ENCODE results near the gene WDR72. TPM values are rescaled to one million over a fixed set of nuclear protein-coding genes. Genes with fewer than 3 reads are reported as not detected.
"Not testable (repeated sequence)": the region's sequence is repeated elsewhere in the genome, so short reads cannot be mapped to it uniquely, and the experiment has no call there.

The WDR72 gene
- total RNA-seq, 1 experiment from 2014 or later: 12.3 TPM

DNA sequence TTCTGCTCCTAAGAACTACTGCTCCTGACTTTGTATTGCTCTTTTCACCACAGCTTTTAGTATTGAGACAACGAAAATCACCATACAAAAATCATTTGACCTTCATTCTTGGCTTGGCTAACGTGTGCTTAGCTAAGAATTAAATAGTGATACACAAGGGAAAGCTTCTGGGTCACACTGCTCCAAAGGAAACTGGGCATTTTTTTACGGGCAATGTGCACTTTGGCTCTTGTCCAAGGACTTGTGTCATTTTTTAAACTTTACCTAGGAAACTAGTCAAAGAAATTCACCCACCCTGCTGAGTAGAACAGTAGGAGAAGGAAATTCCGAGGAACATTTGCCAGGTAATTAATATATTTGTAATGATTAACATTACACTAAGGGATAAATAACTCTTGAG, 19.8 kb downstream of the WDR72 start:
- DNase-seq: no peak
- Histone ChIP-seq H3K27me3 (ENCODE audit: control insufficient read depth, insufficient read depth, low read length) (no peaks in the 10 kb centered on the region), H3K36me3 (replicated peaks; ENCODE audit: control insufficient read depth, insufficient read depth, low read length) (no peaks in the 10 kb centered on the region), H3K4me3 (ENCODE audit: insufficient read depth, low read depth, low read length) (no peak overlapping the region)

DNA sequence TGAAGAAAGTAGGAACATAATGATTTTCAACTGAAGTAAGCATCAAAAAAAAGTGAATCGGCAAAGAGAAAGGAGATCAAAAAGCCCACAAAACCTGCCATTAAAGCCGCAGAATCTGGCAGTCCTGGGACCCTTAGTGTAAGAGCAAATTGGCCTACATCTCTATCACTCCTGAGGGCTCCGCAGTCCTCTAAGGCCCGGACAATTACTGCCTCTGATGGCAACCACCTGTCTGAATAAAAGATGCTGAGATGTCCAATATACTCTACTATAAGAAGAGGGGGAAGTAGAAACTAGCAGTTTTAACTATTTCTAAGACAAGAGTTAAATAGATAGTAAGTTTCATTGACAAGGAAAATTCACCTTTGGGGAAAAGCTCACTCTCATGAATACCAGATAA, 20.3 kb downstream of the WDR72 start:
- H3K4me3 ChIP-seq (ENCODE audit: insufficient read depth, low read depth, low read length): no peak overlapping the region
- no peaks in the 10 kb centered on the region for H3K27me3 ChIP-seq (ENCODE audit: control insufficient read depth, insufficient read depth, low read length)
- no peak for DNase-seq
- H3K36me3 ChIP-seq (replicated peaks; ENCODE audit: control insufficient read depth, insufficient read depth, low read length): no peaks in the 10 kb centered on the region

DNA sequence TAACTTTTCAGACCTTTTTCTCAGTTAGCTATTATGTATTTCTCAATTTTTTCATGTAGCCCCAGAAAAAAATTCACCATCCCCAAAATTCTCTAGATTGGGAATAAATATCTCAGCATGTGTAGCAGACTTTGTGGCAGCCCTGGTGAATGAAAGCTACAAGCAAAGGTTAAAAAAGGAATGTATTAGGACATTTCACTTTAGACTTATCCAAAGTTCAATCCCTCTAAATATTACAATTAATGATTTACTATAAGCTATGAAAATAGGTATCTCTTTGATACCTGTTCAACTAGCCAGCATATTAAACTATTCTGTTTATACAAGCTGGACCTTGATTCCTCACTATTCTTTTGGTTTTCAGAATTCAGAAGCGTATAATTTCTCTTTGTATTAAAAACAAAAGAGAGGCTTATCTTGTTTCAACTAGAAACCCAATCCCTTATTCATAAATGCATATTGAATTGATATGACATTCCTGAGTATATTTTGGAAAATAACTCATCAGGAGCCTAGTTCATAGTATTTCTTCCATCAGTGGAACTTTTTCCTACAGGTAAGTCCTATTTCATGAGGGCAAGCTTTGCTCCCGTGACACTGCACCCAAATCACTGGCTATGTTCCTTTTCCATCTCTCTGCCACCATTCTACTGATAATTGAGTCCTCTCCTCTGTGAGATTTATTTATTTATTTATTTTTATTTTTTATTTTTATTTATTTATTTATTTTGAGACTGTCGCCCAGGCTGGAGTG, 38.0 kb downstream of the WDR72 start:
- Histone ChIP-seq H3K36me3 (replicated peaks; ENCODE audit: control insufficient read depth, insufficient read depth, low read length) (no peaks in the 10 kb centered on the region), H3K4me3 (ENCODE audit: insufficient read depth, low read depth, low read length) (no peak overlapping the region), H3K27me3 (ENCODE audit: control insufficient read depth, insufficient read depth, low read length) (no peaks in the 10 kb centered on the region)
- no peak for DNase-seq

DNA sequence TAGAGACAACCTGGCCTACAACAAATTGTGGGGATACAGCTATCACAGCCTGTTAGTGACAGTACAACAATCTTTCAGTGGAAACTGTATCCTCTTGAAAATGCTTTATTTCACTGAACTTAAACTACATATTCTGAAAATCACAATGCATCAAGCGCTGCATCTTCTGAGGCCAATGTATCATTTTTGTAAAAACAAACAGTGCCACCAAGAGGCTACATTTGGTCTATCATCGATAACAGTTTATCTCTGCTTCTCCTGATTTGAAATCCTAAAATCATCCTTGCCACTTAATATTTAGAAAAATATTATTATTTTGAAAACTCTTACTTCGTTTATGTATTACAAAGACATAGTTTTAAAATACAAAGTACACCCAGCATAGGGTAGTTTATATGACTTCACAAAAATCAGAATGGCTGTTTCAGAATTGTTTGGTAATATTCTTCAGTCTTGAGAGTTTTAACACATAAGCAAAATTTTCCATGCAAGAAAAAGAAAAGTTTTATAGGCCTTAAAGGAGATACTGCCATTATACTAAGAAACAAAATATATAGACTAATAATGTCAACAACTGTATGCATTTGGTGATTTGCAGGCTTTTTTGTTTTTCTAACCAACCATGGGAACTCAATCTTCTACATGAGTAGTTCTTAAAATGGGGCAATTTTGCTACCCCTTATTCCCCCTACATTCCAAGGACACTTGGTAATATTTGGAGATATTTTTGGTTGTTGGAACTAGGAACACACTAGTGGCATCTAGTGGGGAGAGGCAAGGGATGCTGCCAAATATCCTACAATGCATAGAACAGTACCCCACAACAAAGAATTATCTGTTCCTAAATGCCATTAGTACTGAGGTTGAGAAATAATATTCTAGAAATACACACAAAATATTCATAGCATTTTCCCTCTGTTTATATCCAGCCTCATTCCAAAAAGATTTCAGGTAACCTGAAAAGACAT, 42.3 kb downstream of the WDR72 start:
- Histone ChIP-seq H3K27me3 (ENCODE audit: control insufficient read depth, insufficient read depth, low read length) (no peaks in the 10 kb centered on the region), H3K36me3 (replicated peaks; ENCODE audit: control insufficient read depth, insufficient read depth, low read length) (no peaks in the 10 kb centered on the region)
- no peak for DNase-seq

DNA sequence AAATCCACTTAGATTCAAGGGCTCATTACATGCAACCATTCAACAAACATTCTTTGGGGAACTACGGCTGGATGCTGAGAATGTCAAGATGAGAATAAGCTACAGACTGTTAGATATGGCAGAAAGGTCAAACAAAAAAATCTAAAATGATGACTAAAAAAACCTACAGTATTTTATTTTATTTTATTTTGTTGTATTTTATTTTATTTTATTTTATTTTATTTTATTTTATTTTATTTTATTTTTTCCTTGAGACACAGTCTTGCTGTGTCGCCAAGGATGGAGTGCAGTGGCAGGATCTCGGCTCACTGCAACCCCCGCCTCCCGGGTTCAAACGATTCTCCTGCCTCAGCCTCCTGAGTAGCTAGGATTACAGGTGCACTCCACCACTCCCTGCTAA, 46.2 kb downstream of the WDR72 start:
- H3K36me3 ChIP-seq (replicated peaks; ENCODE audit: control insufficient read depth, insufficient read depth, low read length): no peaks in the 10 kb centered on the region
- DNase-seq: no peak
- no peak overlapping the region for H3K4me3 ChIP-seq (ENCODE audit: insufficient read depth, low read depth, low read length)
- H3K27me3 ChIP-seq (ENCODE audit: control insufficient read depth, insufficient read depth, low read length): no peaks in the 10 kb centered on the region

More for the DNA sequence above, 42.3 kb downstream of the WDR72 start:
- H3K4me3 ChIP-seq (ENCODE audit: insufficient read depth, low read depth, low read length): no peak overlapping the region

DNA sequence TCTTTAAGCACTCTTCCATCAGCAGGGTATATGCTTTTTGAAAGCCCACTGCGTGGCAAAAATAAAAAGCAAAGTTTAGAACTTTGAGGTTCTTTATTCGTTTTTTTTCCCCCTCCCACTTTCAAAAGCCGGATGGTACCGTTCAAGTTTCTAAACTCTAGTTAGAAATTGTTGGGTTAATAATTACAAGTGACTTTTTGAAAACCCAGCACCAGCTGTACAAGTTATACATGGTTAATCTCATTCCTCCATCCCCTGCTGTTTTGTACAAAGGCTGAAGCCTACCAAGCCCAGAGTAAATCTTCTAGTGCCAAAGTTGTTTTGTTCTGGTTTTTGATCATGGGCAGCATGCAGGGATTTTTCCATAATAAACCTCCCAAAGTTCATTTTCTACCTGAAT, 48.6 kb downstream of the WDR72 start:
- Histone ChIP-seq H3K27me3 (ENCODE audit: control insufficient read depth, insufficient read depth, low read length) (no peaks in the 10 kb centered on the region), H3K4me3 (ENCODE audit: insufficient read depth, low read depth, low read length) (no peak overlapping the region), H3K36me3 (replicated peaks; ENCODE audit: control insufficient read depth, insufficient read depth, low read length) (no peaks in the 10 kb centered on the region)
- DNase-seq: no peak

DNA sequence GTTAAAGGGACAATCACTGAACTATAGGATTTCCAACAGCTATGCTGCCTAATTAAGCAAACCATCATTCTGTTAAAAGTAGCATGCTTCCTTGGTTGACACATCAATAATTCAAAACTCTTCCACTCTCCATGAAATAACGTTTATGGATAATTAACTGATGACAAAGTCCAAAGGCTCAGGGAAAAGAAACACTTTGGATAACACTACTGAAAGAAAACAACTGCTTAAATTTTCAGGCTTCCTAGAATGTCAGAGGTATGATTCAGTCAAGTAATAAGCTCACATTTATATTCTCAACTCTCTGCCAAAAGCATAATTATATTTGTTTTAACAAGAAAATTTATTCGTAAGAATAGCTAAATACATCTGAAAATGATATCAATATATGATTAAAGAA, 49.6 kb downstream of the WDR72 start:
- H3K27me3 ChIP-seq (ENCODE audit: control insufficient read depth, insufficient read depth, low read length): no peaks in the 10 kb centered on the region
- no peak for DNase-seq
- no peak overlapping the region for H3K4me3 ChIP-seq (ENCODE audit: insufficient read depth, low read depth, low read length)
- no peaks in the 10 kb centered on the region for H3K36me3 ChIP-seq (replicated peaks; ENCODE audit: control insufficient read depth, insufficient read depth, low read length)

DNA sequence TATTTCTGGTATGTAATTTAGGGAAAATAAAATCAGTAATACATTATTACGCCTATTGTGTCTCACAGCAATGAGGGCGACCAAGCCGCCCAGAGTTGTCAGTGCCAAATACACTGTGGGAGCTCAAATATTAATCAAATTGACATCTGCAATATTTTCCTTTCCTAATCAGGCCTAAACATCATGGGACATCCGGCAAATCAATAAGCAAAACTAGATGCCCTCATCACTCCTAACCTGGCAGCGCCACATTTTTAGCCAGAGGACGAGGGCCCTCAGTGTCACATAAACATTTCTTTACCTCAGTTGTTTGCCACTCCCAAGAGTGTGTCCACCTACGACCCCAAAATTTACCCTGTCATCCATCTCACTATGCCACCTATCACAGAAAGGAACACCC, 64.1 kb downstream of the WDR72 start:
- no peaks in the 10 kb centered on the region for H3K27me3 ChIP-seq (ENCODE audit: control insufficient read depth, insufficient read depth, low read length)
- no peak for DNase-seq
- no peaks in the 10 kb centered on the region for H3K36me3 ChIP-seq (replicated peaks; ENCODE audit: control insufficient read depth, insufficient read depth, low read length)
- H3K4me3 ChIP-seq (ENCODE audit: insufficient read depth, low read depth, low read length): no peak overlapping the region

DNA sequence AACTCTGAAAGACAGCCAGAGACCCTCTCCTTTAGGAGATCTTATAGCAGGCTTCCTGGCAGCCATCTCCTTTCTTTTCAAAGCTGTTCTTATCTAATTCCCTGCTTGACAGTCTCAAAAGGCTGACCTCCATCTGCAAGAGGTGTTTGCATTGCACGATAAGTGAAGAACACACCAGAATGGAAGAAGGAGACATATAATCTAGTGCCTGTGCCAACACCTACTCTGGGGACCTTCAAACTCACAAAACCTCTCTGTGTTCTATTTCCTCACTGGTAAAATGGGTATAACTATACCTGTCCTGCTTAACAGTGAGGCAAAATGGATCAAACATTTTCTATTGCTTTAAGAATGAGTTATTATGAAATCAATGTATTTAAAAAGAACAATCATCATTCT, 65.0 kb downstream of the WDR72 start:
- Histone ChIP-seq H3K36me3 (replicated peaks; ENCODE audit: control insufficient read depth, insufficient read depth, low read length) (no peaks in the 10 kb centered on the region), H3K4me3 (ENCODE audit: insufficient read depth, low read depth, low read length) (no peak overlapping the region), H3K27me3 (ENCODE audit: control insufficient read depth, insufficient read depth, low read length) (no peaks in the 10 kb centered on the region)
- no peak for DNase-seq

DNA sequence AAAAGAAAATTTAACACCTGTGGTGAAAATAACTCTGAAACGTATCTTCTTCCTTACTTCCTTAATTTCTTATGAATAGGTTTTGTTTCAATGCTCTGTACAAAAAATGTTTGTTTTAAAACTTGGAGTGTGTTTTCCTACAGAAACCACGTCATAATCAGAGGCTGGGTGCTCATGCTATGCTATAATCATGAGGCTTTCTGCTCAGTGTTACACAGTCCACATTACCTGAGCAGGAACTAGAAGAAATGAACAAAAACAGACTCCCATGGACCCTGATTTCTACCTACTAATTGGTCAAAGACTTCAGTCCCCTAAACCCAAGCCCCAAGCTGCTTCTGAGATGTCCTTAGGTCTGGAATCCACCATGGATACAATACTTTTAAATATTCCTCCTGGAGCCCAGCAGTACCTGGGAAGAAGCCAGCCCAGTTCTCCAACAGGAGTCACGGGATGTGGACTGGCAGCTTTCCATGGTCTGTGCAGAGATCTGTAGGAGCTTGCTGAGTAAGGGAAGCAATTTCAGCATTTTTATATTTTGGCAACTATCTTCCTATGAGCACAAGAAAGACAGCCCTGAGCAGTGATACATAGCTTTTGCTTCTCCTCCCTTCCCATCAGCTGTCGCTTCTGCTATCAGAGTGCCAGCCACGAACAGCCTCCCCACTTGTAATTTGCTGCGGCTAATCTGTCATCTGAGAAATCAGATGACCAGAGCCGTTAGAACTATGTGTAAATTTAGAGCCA, 65.6 kb downstream of the WDR72 start:
- H3K36me3 ChIP-seq (replicated peaks; ENCODE audit: control insufficient read depth, insufficient read depth, low read length): no peaks in the 10 kb centered on the region
- H3K4me3 ChIP-seq (ENCODE audit: insufficient read depth, low read depth, low read length): no peak overlapping the region
- DNase-seq: no peak
- H3K27me3 ChIP-seq (ENCODE audit: control insufficient read depth, insufficient read depth, low read length): no peaks in the 10 kb centered on the region

DNA sequence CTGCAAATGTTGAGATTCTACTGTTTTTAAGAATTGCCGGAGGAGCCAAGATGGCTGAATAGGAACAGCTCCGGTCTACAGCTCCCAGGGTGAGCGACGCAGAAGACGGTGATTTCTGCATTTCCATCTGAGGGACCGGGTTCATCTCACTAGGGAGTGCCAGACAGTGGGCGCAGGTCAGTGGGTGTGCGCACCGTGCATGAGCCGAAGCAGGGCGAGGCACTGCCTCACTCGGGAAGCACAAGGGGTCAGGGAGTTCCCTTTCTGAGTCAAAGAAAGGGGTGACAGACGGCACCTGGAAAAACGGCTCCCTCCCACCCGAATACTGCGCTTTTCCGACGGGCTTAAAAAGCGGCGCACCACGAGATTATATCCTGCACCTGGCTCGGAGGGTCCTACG, 75.3 kb downstream of the WDR72 start:
- H3K36me3 ChIP-seq (replicated peaks; ENCODE audit: control insufficient read depth, insufficient read depth, low read length); H3K27me3 ChIP-seq (ENCODE audit: control insufficient read depth, insufficient read depth, low read length); DNase-seq: not testable (repeated sequence)
- peak overlapping the region; percentile 19; the same call in 1 of the 2 replicates for H3K4me3 ChIP-seq (ENCODE audit: insufficient read depth, low read depth, low read length)

DNA sequence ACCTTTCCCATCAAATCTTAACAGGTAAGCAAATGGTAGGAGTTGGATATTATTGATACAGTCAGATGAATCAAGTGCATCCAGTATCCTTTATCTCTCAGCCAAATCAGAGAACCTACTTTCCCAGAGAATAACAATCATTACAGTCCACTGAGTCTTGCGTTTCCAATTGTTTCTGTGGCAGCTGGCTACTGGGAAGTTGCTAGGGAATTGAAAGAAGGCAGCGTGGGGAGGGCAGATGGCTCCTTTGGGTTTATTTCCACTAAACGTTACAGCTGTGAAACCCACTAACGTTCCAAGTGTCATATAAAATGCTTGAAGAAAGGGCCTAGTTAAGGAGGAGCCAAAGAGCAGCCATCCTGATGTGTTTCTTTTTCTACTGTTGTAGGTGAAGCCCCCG, 78.4 kb downstream of the WDR72 start:
- H3K36me3 ChIP-seq (replicated peaks; ENCODE audit: control insufficient read depth, insufficient read depth, low read length): no peaks in the 10 kb centered on the region
- H3K27me3 ChIP-seq (ENCODE audit: control insufficient read depth, insufficient read depth, low read length): no peaks in the 10 kb centered on the region
- no peak overlapping the region for H3K4me3 ChIP-seq (ENCODE audit: insufficient read depth, low read depth, low read length)
- no peak for DNase-seq

DNA sequence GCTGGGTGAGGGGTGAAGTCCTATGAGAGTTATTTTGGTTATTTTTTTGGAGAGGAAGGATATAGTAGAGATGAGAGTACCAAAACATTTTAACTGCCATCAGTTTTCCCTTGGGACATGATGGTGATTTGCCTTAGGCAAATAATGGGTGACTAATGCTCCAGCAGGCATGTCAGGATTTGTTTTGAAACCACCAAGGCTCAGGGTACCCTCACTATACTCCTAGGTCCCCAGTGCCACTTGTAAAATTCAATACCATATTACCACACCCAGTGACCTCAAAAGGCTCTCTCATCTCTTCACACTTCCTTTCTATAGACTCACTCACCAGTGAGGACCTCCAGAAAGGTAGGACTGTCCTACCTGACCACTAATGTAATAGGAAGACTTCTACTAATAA, 83.6 kb downstream of the WDR72 start:
- H3K36me3 ChIP-seq (replicated peaks; ENCODE audit: control insufficient read depth, insufficient read depth, low read length): no peaks in the 10 kb centered on the region
- no peak for DNase-seq

DNA sequence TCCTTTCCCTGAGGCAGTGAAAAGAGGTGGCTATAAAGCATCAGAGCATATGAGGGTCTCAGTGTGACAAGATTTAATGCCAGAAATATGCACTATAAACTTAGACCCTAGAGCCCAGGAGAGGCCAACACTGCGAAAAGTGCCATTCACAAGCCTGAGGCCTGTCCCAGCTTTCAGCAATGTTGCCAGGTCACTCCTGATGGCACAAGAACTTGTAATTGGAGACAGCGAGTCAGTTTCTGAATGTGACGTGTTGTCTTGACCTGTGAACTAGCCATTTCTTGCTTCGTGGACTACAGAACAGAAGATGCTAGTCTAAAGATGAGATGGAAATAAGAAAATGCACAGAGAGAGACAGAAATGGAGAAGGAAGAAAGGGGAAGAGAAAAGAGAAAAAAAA, 87.9 kb downstream of the WDR72 start:
- no peaks in the 10 kb centered on the region for H3K27me3 ChIP-seq (ENCODE audit: control insufficient read depth, insufficient read depth, low read length)
- no peak for DNase-seq
- H3K36me3 ChIP-seq (replicated peaks; ENCODE audit: control insufficient read depth, insufficient read depth, low read length): no peaks in the 10 kb centered on the region
- H3K4me3 ChIP-seq (ENCODE audit: insufficient read depth, low read depth, low read length): no peak overlapping the region

More for the DNA sequence above, 83.6 kb downstream of the WDR72 start:
- Histone ChIP-seq H3K27me3 (ENCODE audit: control insufficient read depth, insufficient read depth, low read length) (no peaks in the 10 kb centered on the region), H3K4me3 (ENCODE audit: insufficient read depth, low read depth, low read length) (no peak overlapping the region)
